ENCODE results near the gene P2RY14.

DNA sequence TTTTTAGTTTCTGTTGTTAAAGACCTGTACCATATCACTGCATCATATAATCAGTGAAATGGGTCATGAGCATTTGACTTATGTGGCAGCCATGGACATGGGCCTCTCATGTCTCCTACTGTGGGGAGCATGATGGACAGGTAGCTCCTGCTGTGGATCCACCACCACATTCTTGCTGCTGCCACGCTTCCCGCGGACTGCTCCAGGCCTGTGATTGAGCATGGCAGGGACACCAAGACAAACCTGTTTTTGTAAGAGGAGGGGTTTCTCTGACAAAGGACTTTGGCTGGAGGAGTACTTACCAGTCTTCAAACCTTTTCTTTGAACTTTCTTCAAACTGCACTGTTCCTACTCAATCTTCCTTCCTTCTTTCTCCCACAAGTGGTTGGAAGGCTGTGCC is 17.9 kb upstream of the P2RY14 start:
- TF ChIP-seq, protein P1, sequence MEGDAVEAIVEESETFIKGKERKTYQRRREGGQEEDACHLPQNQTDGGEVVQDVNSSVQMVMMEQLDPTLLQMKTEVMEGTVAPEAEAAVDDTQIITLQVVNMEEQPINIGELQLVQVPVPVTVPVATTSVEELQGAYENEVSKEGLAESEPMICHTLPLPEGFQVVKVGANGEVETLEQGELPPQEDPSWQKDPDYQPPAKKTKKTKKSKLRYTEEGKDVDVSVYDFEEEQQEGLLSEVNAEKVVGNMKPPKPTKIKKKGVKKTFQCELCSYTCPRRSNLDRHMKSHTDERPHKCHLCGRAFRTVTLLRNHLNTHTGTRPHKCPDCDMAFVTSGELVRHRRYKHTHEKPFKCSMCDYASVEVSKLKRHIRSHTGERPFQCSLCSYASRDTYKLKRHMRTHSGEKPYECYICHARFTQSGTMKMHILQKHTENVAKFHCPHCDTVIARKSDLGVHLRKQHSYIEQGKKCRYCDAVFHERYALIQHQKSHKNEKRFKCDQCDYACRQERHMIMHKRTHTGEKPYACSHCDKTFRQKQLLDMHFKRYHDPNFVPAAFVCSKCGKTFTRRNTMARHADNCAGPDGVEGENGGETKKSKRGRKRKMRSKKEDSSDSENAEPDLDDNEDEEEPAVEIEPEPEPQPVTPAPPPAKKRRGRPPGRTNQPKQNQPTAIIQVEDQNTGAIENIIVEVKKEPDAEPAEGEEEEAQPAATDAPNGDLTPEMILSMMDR (conservative IDR thresholded peaks at IDR 0.05): no peak
- TF ChIP-seq EZH2 (IDR thresholded peaks at IDR 0.05; ENCODE audit: low read depth): no peak

All from PC-9 (cell line).